Chondrocyte (in vitro differentiated cells): ENCODE results near the gene LARGE1. TPM values are rescaled to one million over a fixed set of nuclear protein-coding genes. Genes with fewer than 3 reads are reported as not detected.

Experiments
- DNase-seq: peaks from one replicate; pipeline ENCODE4 v3.0.0; 2021; ENCODE audit warnings: mixed read lengths, low spot score
- H3K27ac Mint-ChIP-seq: one replicate; pipeline ENCODE4 v1.8.0; 2021; ENCODE audit warnings: mild to moderate bottlenecking, moderate library complexity, mixed read lengths; ENCODE audit not compliant: unreplicated experiment
- H3K27me3 Mint-ChIP-seq: 2 replicates; pipeline ENCODE4 v1.8.0; 2021; ENCODE audit warnings: low read depth, mixed read lengths
- H3K36me3 Mint-ChIP-seq: 2 replicates; pipeline ENCODE4 v1.8.0; 2021; ENCODE audit warnings: low read depth, mixed read lengths
- H3K4me1 Mint-ChIP-seq: 2 replicates; pipeline ENCODE4 v1.8.0; 2021; ENCODE audit warnings: low read depth, mild to moderate bottlenecking, mixed read lengths
- H3K4me3 Mint-ChIP-seq: one replicate; pipeline ENCODE4 v1.8.0; 2021; ENCODE audit warnings: mild to moderate bottlenecking, moderate library complexity, mixed read lengths; ENCODE audit not compliant: unreplicated experiment
- H3K9me3 Mint-ChIP-seq: 2 replicates; pipeline ENCODE4 v1.8.0; 2021; ENCODE audit warnings: low read depth, mixed read lengths
- total RNA-seq: library from RNA; stranded (reverse); gene quantifications from 3 replicates; pipeline ENCODE4 v1.2.1, GENCODE V29; 2021
- TF ChIP-seq, protein P1 (sequence below): fragments of 200-600 bp; sonication (generic); IDR thresholded peaks from 2 replicates; pipeline ENCODE4 v1.5.0; 2021; ENCODE audit warnings: antibody characterized with exemption, mild to moderate bottlenecking, moderate library complexity

The LARGE1 gene
- total RNA-seq, 1 donor from 2014 or later = 21.3 TPM

DNA sequence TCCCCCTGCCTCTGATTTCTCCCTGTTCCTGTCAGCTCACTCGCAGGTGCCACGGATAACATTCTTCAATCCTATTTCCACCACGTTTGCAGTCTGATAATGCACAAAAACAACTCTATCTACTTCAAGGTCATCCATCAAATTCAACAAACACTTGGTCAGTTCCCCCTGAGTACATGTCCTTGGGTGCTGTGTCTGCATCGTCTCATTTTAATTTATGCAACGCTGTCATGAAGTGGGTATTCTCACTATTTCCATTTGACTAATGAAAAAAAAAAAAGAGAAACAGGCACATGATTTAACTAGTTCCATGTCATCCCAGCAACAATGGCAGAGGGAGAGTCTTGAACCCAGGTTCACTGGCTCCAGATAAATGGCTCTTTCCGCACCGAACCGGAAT, 262.6 kb downstream of the LARGE1 start:
- H3K4me3 Mint-ChIP-seq = no peak overlapping the region
- DNase-seq = no peak
- TF ChIP-seq, protein P1, sequence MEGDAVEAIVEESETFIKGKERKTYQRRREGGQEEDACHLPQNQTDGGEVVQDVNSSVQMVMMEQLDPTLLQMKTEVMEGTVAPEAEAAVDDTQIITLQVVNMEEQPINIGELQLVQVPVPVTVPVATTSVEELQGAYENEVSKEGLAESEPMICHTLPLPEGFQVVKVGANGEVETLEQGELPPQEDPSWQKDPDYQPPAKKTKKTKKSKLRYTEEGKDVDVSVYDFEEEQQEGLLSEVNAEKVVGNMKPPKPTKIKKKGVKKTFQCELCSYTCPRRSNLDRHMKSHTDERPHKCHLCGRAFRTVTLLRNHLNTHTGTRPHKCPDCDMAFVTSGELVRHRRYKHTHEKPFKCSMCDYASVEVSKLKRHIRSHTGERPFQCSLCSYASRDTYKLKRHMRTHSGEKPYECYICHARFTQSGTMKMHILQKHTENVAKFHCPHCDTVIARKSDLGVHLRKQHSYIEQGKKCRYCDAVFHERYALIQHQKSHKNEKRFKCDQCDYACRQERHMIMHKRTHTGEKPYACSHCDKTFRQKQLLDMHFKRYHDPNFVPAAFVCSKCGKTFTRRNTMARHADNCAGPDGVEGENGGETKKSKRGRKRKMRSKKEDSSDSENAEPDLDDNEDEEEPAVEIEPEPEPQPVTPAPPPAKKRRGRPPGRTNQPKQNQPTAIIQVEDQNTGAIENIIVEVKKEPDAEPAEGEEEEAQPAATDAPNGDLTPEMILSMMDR = no peak
- no peaks in the 10 kb centered on the region for H3K36me3 Mint-ChIP-seq
- no peak overlapping the region for H3K27ac Mint-ChIP-seq
- no peaks in the 10 kb centered on the region for H3K9me3 Mint-ChIP-seq
- peaks cover 14% of the 10 kb centered on the region for H3K4me1 Mint-ChIP-seq
- no peaks in the 10 kb centered on the region for H3K27me3 Mint-ChIP-seq

- DNase-seq = no peak
- Mint-ChIP-seq H3K27ac (no peak overlapping the region), H3K36me3 (no peaks in the 10 kb centered on the region), H3K4me3 (no peak overlapping the region), H3K4me1 (peaks cover 19% of the 10 kb centered on the region), H3K27me3 (no peaks in the 10 kb centered on the region), H3K9me3 (no peaks in the 10 kb centered on the region)
- TF ChIP-seq, protein P1 = no peak
These were observed 263.3 kb downstream of the LARGE1 start for GRCh38 chr22:33656808-33657628.

DNA sequence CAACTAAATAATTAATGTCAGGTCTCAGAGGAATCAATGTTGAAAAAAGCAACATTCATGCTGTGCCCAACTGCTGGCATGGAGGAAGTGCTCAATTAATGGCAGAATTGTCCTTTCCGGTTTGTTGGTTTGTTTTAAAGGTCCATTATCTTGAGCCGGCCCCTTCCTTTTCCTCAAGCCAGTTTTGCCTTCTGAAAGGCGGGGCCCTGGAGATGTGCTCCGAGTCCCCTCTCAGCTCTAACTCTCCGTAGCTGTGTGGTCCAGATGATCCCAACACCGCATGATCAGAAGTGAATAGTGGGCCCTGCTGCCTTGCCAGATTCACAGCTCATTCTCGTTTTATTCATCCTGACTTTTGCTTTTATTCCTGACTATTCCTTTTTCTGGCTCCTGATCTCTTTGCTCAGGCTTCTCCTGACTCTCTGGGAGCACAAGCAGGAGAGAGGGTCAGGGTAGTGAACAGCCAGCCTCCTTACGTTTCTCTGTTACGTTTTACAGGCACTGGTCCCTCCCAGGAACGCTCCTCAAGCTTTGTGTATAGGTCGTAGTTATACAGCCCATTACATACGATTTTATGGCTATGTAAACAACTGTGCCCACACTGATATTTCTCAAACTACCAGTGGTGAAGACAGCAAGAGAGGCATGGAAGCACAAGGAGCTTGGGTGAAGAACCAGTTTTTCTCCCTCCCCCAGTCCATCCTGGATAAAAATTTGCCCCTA, 265.9 kb downstream of the LARGE1 start:
- no peak overlapping the region for H3K27ac Mint-ChIP-seq
- H3K36me3 Mint-ChIP-seq = peaks cover 5% of the 10 kb centered on the region
- TF ChIP-seq, protein P1 = no peak
- H3K4me1 Mint-ChIP-seq = peaks cover 15% of the 10 kb centered on the region
- H3K9me3 Mint-ChIP-seq = peaks cover 4% of the 10 kb centered on the region
- DNase-seq = no peak
- H3K4me3 Mint-ChIP-seq = no peak overlapping the region
- H3K27me3 Mint-ChIP-seq = no peaks in the 10 kb centered on the region

DNA sequence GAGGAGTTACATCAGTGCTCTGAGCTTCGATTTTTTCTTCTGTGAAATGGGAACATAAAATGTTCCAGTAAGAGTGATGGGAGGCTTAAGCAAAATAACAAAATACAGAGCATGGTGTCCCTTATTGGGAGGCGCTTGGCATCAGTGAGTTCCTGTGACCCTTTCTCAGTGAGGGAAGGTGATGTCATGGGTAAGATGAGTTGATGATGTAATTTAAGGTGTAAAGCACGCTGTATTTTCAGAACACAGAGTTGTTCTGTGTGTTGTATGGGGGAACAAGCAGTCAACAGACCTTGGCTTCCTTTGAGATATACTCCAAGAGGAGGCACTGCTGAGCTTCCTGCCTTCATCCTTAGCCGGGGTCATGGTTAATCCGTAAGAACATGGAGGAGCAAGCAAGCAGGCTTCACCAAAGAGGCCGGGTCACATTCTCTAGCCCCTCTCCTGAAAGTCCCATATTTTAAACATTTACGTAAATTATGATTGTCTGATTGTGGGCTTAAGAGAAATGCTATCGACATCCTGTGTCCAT, 266.7 kb downstream of the LARGE1 start:
- peaks cover 8% of the 10 kb centered on the region for H3K36me3 Mint-ChIP-seq

GRCh38 chr22:33652615-33653014, 267.7 kb downstream of the LARGE1 start:
- Mint-ChIP-seq H3K27ac (no peak overlapping the region), H3K36me3 (peaks cover 10% of the 10 kb centered on the region), H3K27me3 (no peaks in the 10 kb centered on the region), H3K4me1 (peaks cover 9% of the 10 kb centered on the region), H3K9me3 (peaks cover 4% of the 10 kb centered on the region), H3K4me3 (no peak overlapping the region)
- DNase-seq = no peak
- TF ChIP-seq, protein P1 = no peak

More for the DNA sequence above, 266.7 kb downstream of the LARGE1 start:
- Mint-ChIP-seq H3K4me1 (peaks cover 9% of the 10 kb centered on the region), H3K27ac (no peak overlapping the region), H3K4me3 (no peak overlapping the region), H3K9me3 (peaks cover 4% of the 10 kb centered on the region), H3K27me3 (no peaks in the 10 kb centered on the region)
- TF ChIP-seq, protein P1 = no peak
- no peak for DNase-seq
